ENCODE data around the gene REG3G.
"Not testable (repeated sequence)": the region's sequence is repeated elsewhere in the genome, so short reads cannot be mapped to it uniquely, and the experiment has no call there.

The REG3G gene

DNA sequence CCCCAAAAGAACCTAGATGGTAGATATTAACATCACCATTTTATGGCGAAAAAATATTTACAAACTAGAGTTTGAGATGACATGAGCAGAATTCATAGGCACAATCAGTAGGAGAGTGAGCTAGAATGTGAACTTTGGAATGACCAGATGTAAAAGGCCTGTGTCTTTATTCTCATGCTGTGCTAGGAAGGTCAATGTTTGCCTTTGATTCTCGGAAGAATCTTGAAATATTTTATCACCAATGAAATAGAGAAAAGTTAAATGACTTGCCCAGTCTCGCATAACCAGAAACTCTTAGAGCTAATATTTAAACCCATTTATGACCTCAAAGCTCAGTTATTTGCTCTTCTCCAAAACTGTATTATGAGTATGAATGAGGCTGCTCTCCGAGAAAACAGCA lies 9.2 kb upstream of the REG3G start:
- no peak for DNase-seq (ENCODE audit: low spot score)

GRCh38 chr2:79026061-79026460 lies 559 bp downstream of the REG3G start:
- DNase-seq (ENCODE audit: low spot score), result no peak

GRCh38 chr2:79039944-79040343 lies 14.4 kb downstream of the REG3G start:
- DNase-seq (ENCODE audit: low spot score), result no peak

DNA sequence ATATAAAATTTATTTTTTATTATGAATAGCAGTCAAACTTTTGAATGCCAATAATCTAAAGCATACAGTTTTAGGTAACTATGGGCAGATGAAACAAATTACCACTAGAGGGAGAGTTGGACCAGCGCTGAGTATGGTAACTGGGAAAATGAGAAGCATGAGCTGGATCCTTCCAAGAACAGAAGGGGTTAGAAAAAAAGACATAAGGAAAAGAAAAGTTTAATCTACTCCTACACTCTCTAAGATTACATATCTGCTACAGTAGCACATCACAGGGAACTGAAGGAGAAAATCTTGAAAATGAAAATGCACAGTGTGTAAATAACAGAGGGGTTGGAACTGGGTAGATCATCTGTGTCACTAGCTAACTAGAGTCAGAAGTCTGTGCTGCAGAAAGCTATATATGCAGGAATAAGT lies 15.5 kb downstream of the REG3G start:
- peak; percentile 3 for DNase-seq (ENCODE audit: low spot score)

DNA sequence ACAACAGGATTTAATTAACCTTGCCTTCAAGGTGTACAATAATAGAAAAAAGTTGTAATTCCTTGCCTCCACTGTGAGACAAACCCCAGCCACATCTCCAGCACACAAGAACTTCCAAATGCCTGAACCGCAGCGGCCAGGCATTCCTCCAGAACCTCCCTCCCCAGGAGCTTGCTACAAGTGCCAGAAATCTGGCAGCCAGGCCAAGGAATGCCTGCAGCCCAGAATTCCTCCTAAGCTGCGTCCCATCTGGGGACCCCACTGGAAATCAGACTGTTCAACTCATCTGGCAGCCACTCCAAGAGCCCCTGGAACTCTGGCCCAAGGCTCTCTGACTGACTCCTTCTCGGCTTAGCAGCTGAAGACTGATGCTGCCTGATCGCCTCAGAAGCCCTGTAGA lies 28.0 kb downstream of the REG3G start:
- DNase-seq (ENCODE audit: low spot score), result not testable (repeated sequence)

DNA sequence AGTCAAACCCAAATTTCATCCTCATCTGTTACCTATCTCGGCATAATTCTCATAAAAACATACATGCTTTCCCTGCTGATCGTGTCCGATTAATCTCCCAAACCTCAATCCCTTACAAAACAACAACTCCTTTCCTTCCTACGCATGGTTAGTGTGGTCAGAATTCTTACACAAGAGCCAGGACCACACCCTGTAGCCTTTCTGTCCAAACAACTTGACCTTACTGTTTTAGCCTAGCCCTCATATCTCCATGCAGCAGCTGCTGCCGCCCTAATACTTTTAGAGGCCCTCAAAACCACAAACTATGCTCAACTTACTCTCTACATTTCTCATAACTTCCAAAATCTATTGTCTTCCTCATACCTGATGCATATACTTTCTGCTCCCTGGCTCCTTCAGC lies 29.3 kb downstream of the REG3G start:
- DNase-seq (ENCODE audit: low spot score), result not testable (repeated sequence)

GRCh38 chr2:79065201-79065600 lies 39.7 kb downstream of the REG3G start:
- no peak for DNase-seq (ENCODE audit: low spot score)

GRCh38 chr2:79071078-79071477 lies 45.6 kb downstream of the REG3G start:
- no peak for DNase-seq (ENCODE audit: low spot score)

Measured in putamen (tissue), 1 donor.